WTC11 (cell line): ENCODE measurements around the gene HP1BP3. TPM values are rescaled to one million over a fixed set of nuclear protein-coding genes. Genes with fewer than 3 reads are reported as not detected.

ENCODE experiments used
- ATAC-seq: fragments of 200-7000 bp; cut with Tn5 transposase; 2 replicates; pipeline ENCODE4 v1.10.0; 2021; ENCODE audit warnings: mild to moderate bottlenecking, moderate library complexity
- CTCF ChIA-PET: fragments of 300-600 bp; sonication (Branson Sonifier 250); formaldehyde crosslinking; loops from one replicate; lab custom pipeline; 2021; ENCODE audit warnings: antibody characterized with exemption; lab: Charles Lee
- POLR2A ChIA-PET: fragments of 350-600 bp; sonication (Branson Sonifier 250); formaldehyde crosslinking; loops from one replicate; lab custom pipeline; 2021; ENCODE audit warnings: antibody characterized with exemption; lab: Charles Lee
- DNase-seq: peaks from one replicate; pipeline ENCODE4 v3.0.0; 2021; ENCODE audit warnings: low spot score
- H3K27ac Mint-ChIP-seq: 2 replicates; pipeline ENCODE4 v1.8.0; 2021; ENCODE audit warnings: mixed read lengths
- H3K27me3 Mint-ChIP-seq: 2 replicates; pipeline ENCODE4 v1.8.0; 2021; ENCODE audit warnings: low read depth, mild to moderate bottlenecking, moderate library complexity, mixed read lengths
- H3K36me3 Mint-ChIP-seq: 2 replicates; pipeline ENCODE4 v1.8.0; 2021; ENCODE audit warnings: mixed read lengths
- H3K4me1 Mint-ChIP-seq: 2 replicates; pipeline ENCODE4 v1.8.0; 2022; ENCODE audit warnings: mixed read lengths
- H3K4me3 Mint-ChIP-seq: 2 replicates; pipeline ENCODE4 v1.8.0; 2021; ENCODE audit warnings: mild to moderate bottlenecking, moderate library complexity, mixed read lengths
- H3K9me3 Mint-ChIP-seq: 2 replicates; pipeline ENCODE4 v1.8.0; 2021; ENCODE audit warnings: mixed read lengths
- CBFB ChIP-seq: sonication (generic); formaldehyde crosslinking; IDR thresholded peaks from 2 replicates; pipeline ENCODE4 v1.8.1; 2022; ENCODE audit warnings: mild to moderate bottlenecking, low read depth, missing genetic modification reagents
- ELF4 ChIP-seq: sonication (generic); formaldehyde crosslinking; IDR thresholded peaks from 2 replicates; pipeline ENCODE4 v1.8.1; 2022; ENCODE audit warnings: low read depth, mild to moderate bottlenecking, moderate library complexity, missing genetic modification reagents
- GABPB1 ChIP-seq: sonication (generic); formaldehyde crosslinking; IDR thresholded peaks from 2 replicates; pipeline ENCODE4 v1.8.1; 2023; ENCODE audit warnings: mild to moderate bottlenecking, missing genetic modification reagents
- HMGA2 ChIP-seq: fragments of 250-450 bp; sonication (Bioruptor Pico); IDR thresholded peaks from 2 replicates; pipeline ENCODE4 v1.4.0; 2021; ENCODE audit warnings: mild to moderate bottlenecking, moderate library complexity
- JUN ChIP-seq: sonication (generic); formaldehyde crosslinking; IDR thresholded peaks from 2 replicates; pipeline ENCODE4 v1.8.0; 2023; ENCODE audit warnings: mild to moderate bottlenecking, missing genetic modification reagents
- KAT7 ChIP-seq: sonication (generic); formaldehyde crosslinking; IDR thresholded peaks from 2 replicates; pipeline ENCODE4 v1.8.1; 2023; ENCODE audit warnings: missing genetic modification reagents, mild to moderate bottlenecking, borderline replicate concordance
- NFATC4 ChIP-seq: fragments of 250-450 bp; sonication (Bioruptor Pico); IDR thresholded peaks from 2 replicates; pipeline ENCODE4 v1.9.0; 2021; ENCODE audit warnings: mild to moderate bottlenecking
- NFYB ChIP-seq: sonication (generic); formaldehyde crosslinking; conservative IDR thresholded peaks from 2 replicates; pipeline ENCODE4 v1.8.0; 2022; ENCODE audit warnings: low read depth, missing genetic modification reagents
- NR2C2 ChIP-seq: sonication (generic); formaldehyde crosslinking; IDR thresholded peaks from 2 replicates; pipeline ENCODE4 v1.8.0; 2022; ENCODE audit warnings: mild to moderate bottlenecking, missing genetic modification reagents
- SMAD4 ChIP-seq: sonication (generic); formaldehyde crosslinking; IDR thresholded peaks from 2 replicates; pipeline ENCODE4 v1.8.0; 2022; ENCODE audit warnings: mild to moderate bottlenecking, missing genetic modification reagents
- TCF7 ChIP-seq: sonication (generic); formaldehyde crosslinking; IDR thresholded peaks from 2 replicates; pipeline ENCODE4 v1.8.0; 2022; ENCODE audit warnings: mild to moderate bottlenecking, low read depth, missing genetic modification reagents, moderate library complexity
- TEAD4 ChIP-seq: sonication (generic); formaldehyde crosslinking; IDR thresholded peaks from 2 replicates; pipeline ENCODE4 v1.8.0; 2022; ENCODE audit warnings: mild to moderate bottlenecking, missing genetic modification reagents
- ZBTB21 ChIP-seq: sonication (generic); formaldehyde crosslinking; IDR thresholded peaks from 2 replicates; pipeline ENCODE4 v1.8.1; 2023; ENCODE audit warnings: mild to moderate bottlenecking, missing genetic modification reagents, borderline replicate concordance
- ZNF121 ChIP-seq: sonication (generic); formaldehyde crosslinking; IDR thresholded peaks from 2 replicates; pipeline ENCODE4 v1.8.0; 2023; ENCODE audit warnings: missing genetic modification reagents
- ZNF138 ChIP-seq: sonication (generic); formaldehyde crosslinking; conservative IDR thresholded peaks from 2 replicates; pipeline ENCODE4 v1.8.1; 2022; ENCODE audit warnings: mild to moderate bottlenecking, moderate library complexity, missing genetic modification reagents
- ZNF263 ChIP-seq: sonication (generic); formaldehyde crosslinking; IDR thresholded peaks from 2 replicates; pipeline ENCODE4 v1.8.1; 2022; ENCODE audit warnings: low read depth, mild to moderate bottlenecking, moderate library complexity, missing genetic modification reagents
- ZNF416 ChIP-seq: fragments of 250-450 bp; sonication (Bioruptor Pico); IDR thresholded peaks from 2 replicates; pipeline ENCODE4 v1.9.0; 2021; ENCODE audit warnings: mild to moderate bottlenecking, inconsistent platforms
- total RNA-seq: library from RNA; stranded (reverse); gene quantifications from 3 replicates; pipeline ENCODE4 v1.2.3, GENCODE V29; 2021
- TF ChIP-seq, protein P1 (sequence below): sonication (generic); formaldehyde crosslinking; IDR thresholded peaks from 2 replicates; pipeline ENCODE4 v1.8.0; 2022; ENCODE audit warnings: mild to moderate bottlenecking, missing genetic modification reagents
- TF ChIP-seq, protein P2 (sequence below): fragments of 200-600 bp; IDR thresholded peaks from 2 replicates; pipeline ENCODE4 v1.8.0; 2022; ENCODE audit warnings: antibody characterized with exemption
- TF ChIP-seq, protein P3 (sequence below): sonication (generic); formaldehyde crosslinking; IDR thresholded peaks from 2 replicates; pipeline ENCODE4 v1.8.1; 2023; ENCODE audit warnings: mild to moderate bottlenecking, missing genetic modification reagents
- TF ChIP-seq, protein P4 (sequence below): sonication (generic); formaldehyde crosslinking; IDR thresholded peaks from 2 replicates; pipeline ENCODE4 v1.8.0; 2022; ENCODE audit warnings: missing genetic modification reagents
- TF ChIP-seq, protein P5 (sequence below): fragments of 250-450 bp; sonication (Bioruptor Pico); IDR thresholded peaks from 2 replicates; pipeline ENCODE4 v1.9.0; 2021; ENCODE audit warnings: mild to moderate bottlenecking
- TF ChIP-seq, protein P6 (sequence below): sonication (generic); formaldehyde crosslinking; IDR thresholded peaks from 2 replicates; pipeline ENCODE4 v1.8.0; 2022; ENCODE audit warnings: mild to moderate bottlenecking, missing genetic modification reagents

HP1BP3 gene
- total RNA-seq, 1 experiment from 2014 or later: 121 TPM

DNA sequence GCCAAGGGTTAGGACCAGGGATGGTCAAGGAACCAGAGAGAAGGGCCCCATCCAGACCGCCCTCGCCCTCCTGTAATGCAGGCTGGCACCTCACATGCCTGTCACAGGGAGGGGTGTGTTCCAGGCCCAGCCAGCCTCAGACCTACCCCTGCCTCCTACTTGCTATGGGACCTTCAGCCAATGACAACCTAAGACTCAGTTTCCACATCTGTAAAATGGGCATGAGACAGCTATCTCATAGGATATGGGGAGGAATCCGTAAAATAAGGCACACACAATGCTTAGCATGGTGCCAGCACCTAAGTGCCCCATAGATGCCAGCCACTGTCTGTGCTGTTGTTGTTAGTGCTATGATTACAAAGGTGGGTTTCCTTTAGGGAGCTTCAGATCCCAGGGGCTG is 77.2 kb downstream of the HP1BP3 start:
- POLR2A ChIA-PET: no interaction called here

DNA sequence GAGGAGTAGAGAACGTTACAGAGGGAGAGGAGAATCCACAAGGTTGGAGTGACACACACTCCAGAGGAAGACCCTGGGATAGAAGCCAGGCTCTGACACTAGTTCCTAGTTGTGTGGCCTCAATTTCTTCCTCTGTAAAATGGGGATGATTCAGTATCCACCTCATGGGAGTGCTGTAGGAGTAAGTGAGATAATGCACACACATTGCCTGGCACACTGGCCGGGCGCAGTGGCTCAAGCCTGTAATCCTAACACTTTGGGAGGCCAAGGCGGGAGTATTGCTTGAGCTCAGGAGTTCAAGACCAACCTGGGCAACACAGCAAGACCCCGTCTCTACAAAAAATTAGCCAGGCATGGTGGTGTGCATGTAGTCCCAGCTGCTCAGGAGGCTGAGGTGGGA is 78.2 kb downstream of the HP1BP3 start:
- ChIA-PET POLR2A (no interaction called here), CTCF (no interaction called here)
- H3K4me3 Mint-ChIP-seq: no peak overlapping the region
- H3K27ac Mint-ChIP-seq: no peak overlapping the region
- TF ChIP-seq ELF4 (CRISPR knock-in tag): no peak
- TF ChIP-seq, protein P1, sequence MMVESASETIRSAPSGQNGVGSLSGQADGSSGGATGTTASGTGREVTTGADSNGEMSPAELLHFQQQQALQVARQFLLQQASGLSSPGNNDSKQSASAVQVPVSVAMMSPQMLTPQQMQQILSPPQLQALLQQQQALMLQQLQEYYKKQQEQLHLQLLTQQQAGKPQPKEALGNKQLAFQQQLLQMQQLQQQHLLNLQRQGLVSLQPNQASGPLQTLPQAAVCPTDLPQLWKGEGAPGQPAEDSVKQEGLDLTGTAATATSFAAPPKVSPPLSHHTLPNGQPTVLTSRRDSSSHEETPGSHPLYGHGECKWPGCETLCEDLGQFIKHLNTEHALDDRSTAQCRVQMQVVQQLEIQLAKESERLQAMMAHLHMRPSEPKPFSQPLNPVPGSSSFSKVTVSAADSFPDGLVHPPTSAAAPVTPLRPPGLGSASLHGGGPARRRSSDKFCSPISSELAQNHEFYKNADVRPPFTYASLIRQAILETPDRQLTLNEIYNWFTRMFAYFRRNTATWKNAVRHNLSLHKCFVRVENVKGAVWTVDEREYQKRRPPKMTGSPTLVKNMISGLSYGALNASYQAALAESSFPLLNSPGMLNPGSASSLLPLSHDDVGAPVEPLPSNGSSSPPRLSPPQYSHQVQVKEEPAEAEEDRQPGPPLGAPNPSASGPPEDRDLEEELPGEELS: no peak
- 0 out of 2 replicates have a peak, but pooled peaks have one; percentile 47 for TF ChIP-seq ZNF121
- no peaks in the 10 kb centered on the region for H3K27me3 Mint-ChIP-seq
- H3K9me3 Mint-ChIP-seq: no peaks in the 10 kb centered on the region
- H3K36me3 Mint-ChIP-seq: peaks cover 6% of the 10 kb centered on the region
- ATAC-seq: no peak
- no peaks in the 10 kb centered on the region for H3K4me1 Mint-ChIP-seq
- DNase-seq: no peak

More for the DNA sequence above, 77.2 kb downstream of the HP1BP3 start:
- CTCF ChIA-PET: no interaction called here
- Mint-ChIP-seq H3K36me3 (peaks cover 6% of the 10 kb centered on the region), H3K4me3 (no peak overlapping the region), H3K4me1 (no peaks in the 10 kb centered on the region), H3K9me3 (no peaks in the 10 kb centered on the region), H3K27ac (no peak overlapping the region), H3K27me3 (no peaks in the 10 kb centered on the region)
- no peak for ATAC-seq
- no peak for DNase-seq
- TF ChIP-seq, protein P2, sequence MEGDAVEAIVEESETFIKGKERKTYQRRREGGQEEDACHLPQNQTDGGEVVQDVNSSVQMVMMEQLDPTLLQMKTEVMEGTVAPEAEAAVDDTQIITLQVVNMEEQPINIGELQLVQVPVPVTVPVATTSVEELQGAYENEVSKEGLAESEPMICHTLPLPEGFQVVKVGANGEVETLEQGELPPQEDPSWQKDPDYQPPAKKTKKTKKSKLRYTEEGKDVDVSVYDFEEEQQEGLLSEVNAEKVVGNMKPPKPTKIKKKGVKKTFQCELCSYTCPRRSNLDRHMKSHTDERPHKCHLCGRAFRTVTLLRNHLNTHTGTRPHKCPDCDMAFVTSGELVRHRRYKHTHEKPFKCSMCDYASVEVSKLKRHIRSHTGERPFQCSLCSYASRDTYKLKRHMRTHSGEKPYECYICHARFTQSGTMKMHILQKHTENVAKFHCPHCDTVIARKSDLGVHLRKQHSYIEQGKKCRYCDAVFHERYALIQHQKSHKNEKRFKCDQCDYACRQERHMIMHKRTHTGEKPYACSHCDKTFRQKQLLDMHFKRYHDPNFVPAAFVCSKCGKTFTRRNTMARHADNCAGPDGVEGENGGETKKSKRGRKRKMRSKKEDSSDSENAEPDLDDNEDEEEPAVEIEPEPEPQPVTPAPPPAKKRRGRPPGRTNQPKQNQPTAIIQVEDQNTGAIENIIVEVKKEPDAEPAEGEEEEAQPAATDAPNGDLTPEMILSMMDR: no peak
- TF ChIP-seq KAT7 (CRISPR knock-in tag) (no peak), SMAD4 (CRISPR knock-in tag) (no peak), JUN (CRISPR knock-in tag) (no peak), NFYB (CRISPR knock-in tag) (no peak), CBFB (CRISPR knock-in tag) (no peak), ZBTB21 (no peak), ZNF416 (CRISPR knock-in tag) (no peak), HMGA2 (CRISPR knock-in tag) (no peak), TEAD4 (no peak), ZNF263 (CRISPR knock-in tag) (no peak), TCF7 (CRISPR knock-in tag) (no peak), GABPB1 (CRISPR knock-in tag) (no peak), ZNF138 (CRISPR knock-in tag) (no peak), NFATC4 (CRISPR knock-in tag) (no peak), NR2C2 (CRISPR knock-in tag) (no peak)
- TF ChIP-seq, protein P3, sequence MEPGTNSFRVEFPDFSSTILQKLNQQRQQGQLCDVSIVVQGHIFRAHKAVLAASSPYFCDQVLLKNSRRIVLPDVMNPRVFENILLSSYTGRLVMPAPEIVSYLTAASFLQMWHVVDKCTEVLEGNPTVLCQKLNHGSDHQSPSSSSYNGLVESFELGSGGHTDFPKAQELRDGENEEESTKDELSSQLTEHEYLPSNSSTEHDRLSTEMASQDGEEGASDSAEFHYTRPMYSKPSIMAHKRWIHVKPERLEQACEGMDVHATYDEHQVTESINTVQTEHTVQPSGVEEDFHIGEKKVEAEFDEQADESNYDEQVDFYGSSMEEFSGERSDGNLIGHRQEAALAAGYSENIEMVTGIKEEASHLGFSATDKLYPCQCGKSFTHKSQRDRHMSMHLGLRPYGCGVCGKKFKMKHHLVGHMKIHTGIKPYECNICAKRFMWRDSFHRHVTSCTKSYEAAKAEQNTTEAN (CRISPR knock-in tag): no peak
- TF ChIP-seq, protein P4, sequence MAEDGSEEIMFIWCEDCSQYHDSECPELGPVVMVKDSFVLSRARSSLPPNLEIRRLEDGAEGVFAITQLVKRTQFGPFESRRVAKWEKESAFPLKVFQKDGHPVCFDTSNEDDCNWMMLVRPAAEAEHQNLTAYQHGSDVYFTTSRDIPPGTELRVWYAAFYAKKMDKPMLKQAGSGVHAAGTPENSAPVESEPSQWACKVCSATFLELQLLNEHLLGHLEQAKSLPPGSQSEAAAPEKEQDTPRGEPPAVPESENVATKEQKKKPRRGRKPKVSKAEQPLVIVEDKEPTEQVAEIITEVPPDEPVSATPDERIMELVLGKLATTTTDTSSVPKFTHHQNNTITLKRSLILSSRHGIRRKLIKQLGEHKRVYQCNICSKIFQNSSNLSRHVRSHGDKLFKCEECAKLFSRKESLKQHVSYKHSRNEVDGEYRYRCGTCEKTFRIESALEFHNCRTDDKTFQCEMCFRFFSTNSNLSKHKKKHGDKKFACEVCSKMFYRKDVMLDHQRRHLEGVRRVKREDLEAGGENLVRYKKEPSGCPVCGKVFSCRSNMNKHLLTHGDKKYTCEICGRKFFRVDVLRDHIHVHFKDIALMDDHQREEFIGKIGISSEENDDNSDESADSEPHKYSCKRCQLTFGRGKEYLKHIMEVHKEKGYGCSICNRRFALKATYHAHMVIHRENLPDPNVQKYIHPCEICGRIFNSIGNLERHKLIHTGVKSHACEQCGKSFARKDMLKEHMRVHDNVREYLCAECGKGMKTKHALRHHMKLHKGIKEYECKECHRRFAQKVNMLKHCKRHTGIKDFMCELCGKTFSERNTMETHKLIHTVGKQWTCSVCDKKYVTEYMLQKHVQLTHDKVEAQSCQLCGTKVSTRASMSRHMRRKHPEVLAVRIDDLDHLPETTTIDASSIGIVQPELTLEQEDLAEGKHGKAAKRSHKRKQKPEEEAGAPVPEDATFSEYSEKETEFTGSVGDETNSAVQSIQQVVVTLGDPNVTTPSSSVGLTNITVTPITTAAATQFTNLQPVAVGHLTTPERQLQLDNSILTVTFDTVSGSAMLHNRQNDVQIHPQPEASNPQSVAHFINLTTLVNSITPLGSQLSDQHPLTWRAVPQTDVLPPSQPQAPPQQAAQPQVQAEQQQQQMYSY (CRISPR knock-in tag): no peak
- TF ChIP-seq, protein P5, sequence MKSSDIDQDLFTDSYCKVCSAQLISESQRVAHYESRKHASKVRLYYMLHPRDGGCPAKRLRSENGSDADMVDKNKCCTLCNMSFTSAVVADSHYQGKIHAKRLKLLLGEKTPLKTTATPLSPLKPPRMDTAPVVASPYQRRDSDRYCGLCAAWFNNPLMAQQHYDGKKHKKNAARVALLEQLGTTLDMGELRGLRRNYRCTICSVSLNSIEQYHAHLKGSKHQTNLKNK: no peak
- TF ChIP-seq, protein P6, sequence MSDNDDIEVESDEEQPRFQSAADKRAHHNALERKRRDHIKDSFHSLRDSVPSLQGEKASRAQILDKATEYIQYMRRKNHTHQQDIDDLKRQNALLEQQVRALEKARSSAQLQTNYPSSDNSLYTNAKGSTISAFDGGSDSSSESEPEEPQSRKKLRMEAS: no peak
